Measurements from ENCODE around the gene SP3. TPM values are rescaled to one million over a fixed set of nuclear protein-coding genes. Genes with fewer than 3 reads are reported as not detected.

Gene SP3
- total and polyA plus RNA-seq, 9 of the 15 experiments (the other 6 are each of a cell fraction or from before 2014, with no cell fraction given): 12.0 to 106 (median 74.9) TPM

GRCh38 chr2:173891315-173892037 is 73.7 kb downstream of the SP3 start (continued):
- no peak for TF ChIP-seq HBP1 (CRISPR knock-in tag; IDR thresholded peaks at IDR 0.05)
- no peak for TF ChIP-seq CBX2 (IDR thresholded peaks at IDR 0.05; ENCODE audit: insufficient read depth, low read length, poor library complexity, severe bottlenecking)
- TF ChIP-seq GTF2E2 (tag; IDR thresholded peaks at IDR 0.05): no peak
- TF ChIP-seq ZNF146 (CRISPR knock-in tag; IDR thresholded peaks at IDR 0.05; ENCODE audit: unreplicated experiment): no peak
- peak; percentile 92 for TF ChIP-seq SMARCA4 (IDR thresholded peaks at IDR 0.05)
- no peak for TF ChIP-seq MED1 (CRISPR knock-in tag; IDR thresholded peaks at IDR 0.05; ENCODE audit: borderline replicate concordance)
- no peak for TF ChIP-seq CEBPZ (IDR thresholded peaks at IDR 0.05; ENCODE audit: borderline replicate concordance, low read depth, low read length)
- no peak for TF ChIP-seq RUNX1 (IDR thresholded peaks at IDR 0.05; ENCODE audit: low read depth)
- TF ChIP-seq NR1H2 (CRISPR knock-in tag; IDR thresholded peaks at IDR 0.05): no peak
- TF ChIP-seq ZNF121 (CRISPR knock-in tag; conservative IDR thresholded peaks at IDR 0.05): no peak
- no peak for TF ChIP-seq GTF3C2 (IDR thresholded peaks at IDR 0.05; ENCODE audit: borderline replicate concordance, extremely low read depth, insufficient read length)
- TF ChIP-seq MTA3 (IDR thresholded peaks at IDR 0.05; ENCODE audit: borderline replicate concordance): peak; percentile 63; the same call in 1 of the 2 replicates
- TF ChIP-seq ZNF589 (CRISPR knock-in tag; IDR thresholded peaks at IDR 0.05; ENCODE audit: low read depth): peak; percentile 71; the same call in 1 of the 2 replicates
- no peak for TF ChIP-seq XRCC4 (IDR thresholded peaks at IDR 0.05; ENCODE audit: extremely low read depth, insufficient read depth, insufficient read length)
- TF ChIP-seq ZBTB9 (CRISPR knock-in tag; IDR thresholded peaks at IDR 0.05): 0 out of 2 replicates have a peak, but pooled peaks have one; percentile 32
- TF ChIP-seq HLTF (IDR thresholded peaks at IDR 0.05): no peak
- no peak for TF ChIP-seq ZFX (CRISPR knock-in tag; IDR thresholded peaks at IDR 0.05)

All from K562 (cell line).